Measurements from ENCODE around the gene SLC41A2.

The SLC41A2 gene

GRCh38 chr12:104974626-104975290 is 16.7 kb upstream of the SLC41A2 start:
- Histone ChIP-seq H3K36me3 (ENCODE audit: control insufficient read depth, low read length) (no peaks in the 10 kb centered on the region), H3K27ac (ENCODE audit: low read depth, low read length) (0 out of 2 replicates have a peak overlapping the region, but pooled peaks have one; percentile 1)

GRCh38 chr12:104973250-104973649 is 15.2 kb upstream of the SLC41A2 start:
- Histone ChIP-seq H3K79me2 (ENCODE audit: control insufficient read depth, low read length) (no peaks in the 10 kb centered on the region), H3K36me3 (ENCODE audit: control insufficient read depth, low read length) (no peaks in the 10 kb centered on the region), H3K9me2 (replicated peaks; ENCODE audit: control insufficient read depth, low read length) (no peaks in the 10 kb centered on the region), H3K9me3 (ENCODE audit: control insufficient read depth, insufficient read depth, low read length) (no peaks in the 10 kb centered on the region), H3K4me3 (ENCODE audit: low read length) (no peak overlapping the region), H3K4me2 (ENCODE audit: low read length) (no peak overlapping the region), H3K4me1 (ENCODE audit: control insufficient read depth, low read length) (peaks cover 13% of the 10 kb centered on the region), H3K27ac (ENCODE audit: low read depth, low read length) (no peak overlapping the region), H4K20me1 (ENCODE audit: control insufficient read depth, insufficient read depth, low read depth, low read length) (no peaks in the 10 kb centered on the region), H3F3A (ENCODE audit: control insufficient read depth, insufficient read depth) (peaks cover 10% of the 10 kb centered on the region; the same call in 1 of the 2 replicates), H3K27me3 (ENCODE audit: control insufficient read depth, low read length) (no peaks in the 10 kb centered on the region)
- TF ChIP-seq EZH2phosphoT487 (IDR thresholded peaks at IDR 0.05; ENCODE audit: borderline replicate concordance, low read length), result no peak
- TF ChIP-seq CTCF (IDR thresholded peaks at IDR 0.05; ENCODE audit: low read depth, low read length, poor library complexity, severe bottlenecking), result no peak

More at GRCh38 chr12:104974626-104975290, 16.7 kb upstream of the SLC41A2 start:
- no peaks in the 10 kb centered on the region for H3K9me2 ChIP-seq (replicated peaks; ENCODE audit: control insufficient read depth, low read length)
- no peaks in the 10 kb centered on the region for H3K79me2 ChIP-seq (ENCODE audit: control insufficient read depth, low read length)
- H3K4me3 ChIP-seq (ENCODE audit: low read length), result peak overlapping the region; percentile 27
- TF ChIP-seq CTCF (IDR thresholded peaks at IDR 0.05; ENCODE audit: low read depth, low read length, poor library complexity, severe bottlenecking), result no peak
- TF ChIP-seq EZH2phosphoT487 (IDR thresholded peaks at IDR 0.05; ENCODE audit: borderline replicate concordance, low read length), result no peak
- peak overlapping the region; percentile 39 for H3K4me2 ChIP-seq (ENCODE audit: low read length)
- H3F3A ChIP-seq (ENCODE audit: control insufficient read depth, insufficient read depth), result peaks cover 12% of the 10 kb centered on the region
- no peaks in the 10 kb centered on the region for H3K9me3 ChIP-seq (ENCODE audit: control insufficient read depth, insufficient read depth, low read length)
- peaks cover 13% of the 10 kb centered on the region for H3K4me1 ChIP-seq (ENCODE audit: control insufficient read depth, low read length)
- H4K20me1 ChIP-seq (ENCODE audit: control insufficient read depth, insufficient read depth, low read depth, low read length), result no peaks in the 10 kb centered on the region
- no peaks in the 10 kb centered on the region for H3K27me3 ChIP-seq (ENCODE audit: control insufficient read depth, low read length)

GRCh38 chr12:104971306-104971705 is 13.2 kb upstream of the SLC41A2 start:
- Histone ChIP-seq H3K27ac (ENCODE audit: low read depth, low read length) (no peak overlapping the region), H3K4me2 (ENCODE audit: low read length) (no peak overlapping the region), H3K4me3 (ENCODE audit: low read length) (no peak overlapping the region), H3K4me1 (ENCODE audit: control insufficient read depth, low read length) (peaks cover 25% of the 10 kb centered on the region), H3K36me3 (ENCODE audit: control insufficient read depth, low read length) (no peaks in the 10 kb centered on the region), H3K27me3 (ENCODE audit: control insufficient read depth, low read length) (no peaks in the 10 kb centered on the region), H4K20me1 (ENCODE audit: control insufficient read depth, insufficient read depth, low read depth, low read length) (no peaks in the 10 kb centered on the region), H3K79me2 (ENCODE audit: control insufficient read depth, low read length) (no peaks in the 10 kb centered on the region), H3K9me2 (replicated peaks; ENCODE audit: control insufficient read depth, low read length) (no peaks in the 10 kb centered on the region), H3K9me3 (ENCODE audit: control insufficient read depth, insufficient read depth, low read length) (no peaks in the 10 kb centered on the region), H3F3A (ENCODE audit: control insufficient read depth, insufficient read depth) (peaks cover 10% of the 10 kb centered on the region; the same call in 1 of the 2 replicates)
- TF ChIP-seq EZH2phosphoT487 (IDR thresholded peaks at IDR 0.05; ENCODE audit: borderline replicate concordance, low read length) (no peak), CTCF (IDR thresholded peaks at IDR 0.05; ENCODE audit: low read depth, low read length, poor library complexity, severe bottlenecking) (no peak)
